OCI-LY3 (cell line): ENCODE data around the gene KLF8.

Experiments
- H2AFZ ChIP-seq: fragments of 200-600, 300-600 bp; shearing (Covaris generic); 2 replicates; pipeline ENCODE4 v1.6.0; 2014; ENCODE audit warnings: antibody characterized with exemption, low read depth, low read length
- H3K27ac ChIP-seq: fragments of 200-600, 300-600 bp; sonication (generic); 2 replicates; pipeline ENCODE4 v1.5.1; 2014; ENCODE audit warnings: mild to moderate bottlenecking, low read length, moderate library complexity, mixed read lengths
- H3K27me3 ChIP-seq: fragments of 200-600, 300-600 bp; sonication (generic); 2 replicates; pipeline ENCODE4 v1.6.1; 2014; ENCODE audit warnings: low read depth, low read length, mixed read lengths
- H3K36me3 ChIP-seq: fragments of 200-600, 300-600 bp; sonication (generic); replicated peaks from 2 replicates; pipeline ENCODE3; 2014; ENCODE audit warnings: low read depth, low read length, mixed read lengths
- H3K4me1 ChIP-seq: fragments of 300-600, 200-600 bp; sonication (generic); 2 replicates; pipeline ENCODE4 v1.6.1; 2014; ENCODE audit warnings: low read length, mixed read lengths
- H3K4me2 ChIP-seq: fragments of 200-600, 300-600 bp; sonication (generic); 2 replicates; pipeline ENCODE4 v1.6.1; 2014; ENCODE audit warnings: low read length, mixed read lengths
- H3K4me3 ChIP-seq: fragments of 300-600, 200-600 bp; sonication (generic); 2 replicates; pipeline ENCODE4 v1.5.1; 2014; ENCODE audit warnings: antibody characterized with exemption, mild to moderate bottlenecking, low read length, moderate library complexity
- H3K79me2 ChIP-seq: fragments of 300-600, 200-600 bp; shearing (Covaris generic); 2 replicates; pipeline ENCODE4 v1.6.1; 2014; ENCODE audit warnings: mild to moderate bottlenecking, low read length, mixed read lengths
- H3K9ac ChIP-seq: fragments of 300-600, 200-600 bp; shearing (Covaris generic); 2 replicates; pipeline ENCODE4 v1.6.0; 2014; ENCODE audit warnings: mild to moderate bottlenecking, low read length, moderate library complexity
- H3K9me3 ChIP-seq: fragments of 200-600, 300-600 bp; shearing (Covaris generic); 2 replicates; pipeline ENCODE4 v1.6.1; 2014; ENCODE audit warnings: low read length, mixed read lengths; ENCODE audit not compliant: insufficient read depth
- H4K20me1 ChIP-seq: fragments of 200-600, 300-600 bp; sonication (generic); 2 replicates; pipeline ENCODE4 v1.6.1; 2016; ENCODE audit warnings: low read length, mixed read lengths; ENCODE audit not compliant: insufficient read depth
- EZH2phosphoT487 ChIP-seq: fragments of 200-600 bp; shearing (Covaris generic); IDR thresholded peaks from 2 replicates; pipeline ENCODE4 v1.6.1; 2018; ENCODE audit warnings: antibody characterized with exemption, mixed run types, low read depth
- TF ChIP-seq, protein P1 (sequence below): fragments of 200-600, 300-600 bp; sonication (generic); IDR thresholded peaks from 2 replicates; pipeline ENCODE4 v1.5.1; 2014; ENCODE audit warnings: antibody characterized with exemption, low read length, low read depth

The KLF8 gene

DNA sequence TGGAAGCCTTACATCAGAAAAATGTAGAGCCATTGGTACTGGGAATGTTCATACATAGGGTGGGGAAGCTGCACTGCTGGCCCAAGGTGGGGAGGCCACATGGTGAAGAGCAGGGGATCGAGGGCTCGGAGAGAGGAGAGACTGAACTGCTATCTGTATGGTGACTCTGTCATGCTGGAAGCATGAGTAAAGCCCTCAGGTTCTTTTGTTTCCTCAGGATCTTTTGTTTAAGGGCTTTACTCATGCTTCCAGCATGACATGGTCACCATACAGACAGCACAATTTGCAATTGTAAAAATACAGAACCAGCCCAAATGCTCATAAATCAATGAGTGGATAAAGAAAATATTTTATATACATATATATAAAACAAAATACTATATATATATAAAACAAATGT lies 78.4 kb downstream of the KLF8 start:
- TF ChIP-seq, protein P1, sequence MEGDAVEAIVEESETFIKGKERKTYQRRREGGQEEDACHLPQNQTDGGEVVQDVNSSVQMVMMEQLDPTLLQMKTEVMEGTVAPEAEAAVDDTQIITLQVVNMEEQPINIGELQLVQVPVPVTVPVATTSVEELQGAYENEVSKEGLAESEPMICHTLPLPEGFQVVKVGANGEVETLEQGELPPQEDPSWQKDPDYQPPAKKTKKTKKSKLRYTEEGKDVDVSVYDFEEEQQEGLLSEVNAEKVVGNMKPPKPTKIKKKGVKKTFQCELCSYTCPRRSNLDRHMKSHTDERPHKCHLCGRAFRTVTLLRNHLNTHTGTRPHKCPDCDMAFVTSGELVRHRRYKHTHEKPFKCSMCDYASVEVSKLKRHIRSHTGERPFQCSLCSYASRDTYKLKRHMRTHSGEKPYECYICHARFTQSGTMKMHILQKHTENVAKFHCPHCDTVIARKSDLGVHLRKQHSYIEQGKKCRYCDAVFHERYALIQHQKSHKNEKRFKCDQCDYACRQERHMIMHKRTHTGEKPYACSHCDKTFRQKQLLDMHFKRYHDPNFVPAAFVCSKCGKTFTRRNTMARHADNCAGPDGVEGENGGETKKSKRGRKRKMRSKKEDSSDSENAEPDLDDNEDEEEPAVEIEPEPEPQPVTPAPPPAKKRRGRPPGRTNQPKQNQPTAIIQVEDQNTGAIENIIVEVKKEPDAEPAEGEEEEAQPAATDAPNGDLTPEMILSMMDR = no peak
- TF ChIP-seq EZH2phosphoT487 = no peak
- Histone ChIP-seq H3K27ac (no peak overlapping the region), H3K9ac (no peak overlapping the region)

DNA sequence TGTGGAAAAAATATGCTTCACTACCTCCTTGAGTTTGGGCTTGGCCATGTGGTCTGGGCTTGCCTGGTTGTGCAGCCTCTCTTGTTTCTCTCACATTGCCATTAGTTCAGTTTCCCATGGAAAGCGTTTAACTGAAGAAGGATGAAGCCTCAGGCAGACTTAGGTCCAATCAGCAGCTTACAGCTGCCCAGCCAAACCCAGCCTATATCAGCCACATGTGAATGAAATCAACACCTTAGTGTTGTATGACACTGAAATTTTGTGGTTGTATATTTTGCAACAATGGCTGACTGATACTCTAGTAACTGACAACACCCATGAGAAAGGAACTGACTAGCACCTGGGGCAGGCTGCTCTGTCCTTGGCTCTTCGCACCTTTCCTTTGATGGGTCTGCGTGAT lies 81.2 kb downstream of the KLF8 start:
- Histone ChIP-seq H3K27me3 (no peaks in the 10 kb centered on the region), H2AFZ (no peak overlapping the region), H3K4me2 (no peak overlapping the region), H3K4me1 (no peaks in the 10 kb centered on the region), H3K4me3 (no peak overlapping the region), H4K20me1 (no peaks in the 10 kb centered on the region), H3K36me3 (no peaks in the 10 kb centered on the region), H3K27ac (no peak overlapping the region), H3K9me3 (no peaks in the 10 kb centered on the region), H3K9ac (no peak overlapping the region), H3K79me2 (no peaks in the 10 kb centered on the region)
- TF ChIP-seq EZH2phosphoT487 = no peak
- TF ChIP-seq, protein P1 = no peak

More for the DNA sequence above, 78.4 kb downstream of the KLF8 start:
- Histone ChIP-seq H3K4me3 (no peak overlapping the region), H3K4me2 (no peak overlapping the region), H2AFZ (no peak overlapping the region), H3K9me3 (no peaks in the 10 kb centered on the region), H3K36me3 (no peaks in the 10 kb centered on the region), H3K79me2 (no peaks in the 10 kb centered on the region), H4K20me1 (no peaks in the 10 kb centered on the region), H3K4me1 (no peaks in the 10 kb centered on the region), H3K27me3 (no peaks in the 10 kb centered on the region)

DNA sequence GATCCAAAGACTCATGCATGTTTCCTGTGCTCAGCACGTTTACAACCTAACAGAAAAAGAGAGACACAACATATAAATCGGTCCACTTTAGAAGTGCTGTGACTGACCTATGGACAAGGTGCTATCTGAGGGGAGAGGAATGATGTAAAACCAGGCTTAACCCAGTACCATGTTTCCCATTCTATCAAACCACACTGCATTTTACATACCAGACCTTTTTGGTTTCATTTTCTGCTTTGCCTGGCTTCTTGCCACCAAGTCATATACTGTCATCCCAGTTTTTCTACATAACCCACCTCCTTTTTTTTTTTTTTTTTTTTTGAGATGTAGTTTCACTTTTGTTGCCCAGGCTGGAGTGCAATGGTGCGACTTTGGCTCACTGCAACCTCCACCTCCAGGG lies 82.2 kb downstream of the KLF8 start:
- no peaks in the 10 kb centered on the region for H3K4me1 ChIP-seq
- no peak overlapping the region for H3K4me2 ChIP-seq
- H3K79me2 ChIP-seq = no peaks in the 10 kb centered on the region
- no peaks in the 10 kb centered on the region for H4K20me1 ChIP-seq
- no peak for TF ChIP-seq EZH2phosphoT487
- TF ChIP-seq, protein P1 = no peak
- H2AFZ ChIP-seq = no peak overlapping the region
- H3K27ac ChIP-seq = no peak overlapping the region
- no peak overlapping the region for H3K9ac ChIP-seq
- H3K9me3 ChIP-seq = no peaks in the 10 kb centered on the region
- no peaks in the 10 kb centered on the region for H3K36me3 ChIP-seq
- no peaks in the 10 kb centered on the region for H3K27me3 ChIP-seq
- H3K4me3 ChIP-seq = no peak overlapping the region

DNA sequence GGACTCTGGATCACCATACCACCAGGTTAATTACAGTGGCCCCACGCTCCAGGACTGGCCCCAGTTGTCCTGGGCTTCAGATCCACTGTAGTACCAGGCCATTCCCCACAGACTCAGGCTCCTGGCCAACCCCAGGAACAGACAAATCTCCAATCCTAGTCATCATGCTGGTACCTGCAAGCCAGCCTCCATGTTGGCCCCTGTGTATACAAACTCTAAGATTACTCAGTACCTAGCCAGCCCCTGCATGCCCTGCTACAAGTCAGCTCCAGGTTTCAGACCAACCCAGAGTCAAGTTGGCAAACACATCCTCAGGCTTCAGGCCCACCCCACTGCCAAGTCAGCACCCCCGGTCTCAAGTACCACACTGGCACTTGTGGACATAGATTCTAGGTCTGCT lies 85.9 kb downstream of the KLF8 start:
- no peaks in the 10 kb centered on the region for H3K79me2 ChIP-seq
- H3K27me3 ChIP-seq = no peaks in the 10 kb centered on the region
- H3K4me1 ChIP-seq = no peaks in the 10 kb centered on the region
- TF ChIP-seq, protein P1 = no peak
- TF ChIP-seq EZH2phosphoT487 = no peak
- H4K20me1 ChIP-seq = no peaks in the 10 kb centered on the region
- no peak overlapping the region for H3K4me2 ChIP-seq
- H3K27ac ChIP-seq = no peak overlapping the region
- H3K9ac ChIP-seq = no peak overlapping the region
- H3K9me3 ChIP-seq = no peaks in the 10 kb centered on the region
- H3K36me3 ChIP-seq = no peaks in the 10 kb centered on the region
- no peak overlapping the region for H2AFZ ChIP-seq
- no peak overlapping the region for H3K4me3 ChIP-seq
